HuH-7.5 (cell line): ENCODE measurements around the gene SLC44A1.

Experiments used
- DNase-seq: peaks from one replicate; pipeline ENCODE4 v3.0.0; 2011; ENCODE audit warnings: low spot score

SLC44A1 gene

GRCh38 chr9:105393576-105394344 lies 149.3 kb downstream of the SLC44A1 start:
- DNase-seq: no peak

DNA sequence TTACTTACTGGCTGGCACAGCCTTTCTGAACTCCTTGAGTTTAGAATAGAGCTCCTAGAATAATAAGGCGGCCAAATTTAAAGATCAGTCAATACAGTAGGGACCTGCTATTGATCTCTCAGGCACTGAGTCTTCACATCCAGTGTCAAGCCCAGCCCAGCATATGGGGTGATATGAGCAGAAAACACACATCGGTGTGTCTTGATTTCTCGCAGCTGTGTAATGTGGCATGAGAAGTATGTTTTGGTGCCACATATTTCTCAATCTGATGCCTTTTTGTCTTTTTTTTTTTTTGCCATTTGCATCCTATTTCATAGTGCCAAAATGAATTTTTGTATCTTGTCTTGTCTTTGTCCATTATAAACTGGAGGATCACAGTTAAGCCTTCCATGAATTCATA lies 152.0 kb downstream of the SLC44A1 start:
- DNase-seq: no peak

DNA sequence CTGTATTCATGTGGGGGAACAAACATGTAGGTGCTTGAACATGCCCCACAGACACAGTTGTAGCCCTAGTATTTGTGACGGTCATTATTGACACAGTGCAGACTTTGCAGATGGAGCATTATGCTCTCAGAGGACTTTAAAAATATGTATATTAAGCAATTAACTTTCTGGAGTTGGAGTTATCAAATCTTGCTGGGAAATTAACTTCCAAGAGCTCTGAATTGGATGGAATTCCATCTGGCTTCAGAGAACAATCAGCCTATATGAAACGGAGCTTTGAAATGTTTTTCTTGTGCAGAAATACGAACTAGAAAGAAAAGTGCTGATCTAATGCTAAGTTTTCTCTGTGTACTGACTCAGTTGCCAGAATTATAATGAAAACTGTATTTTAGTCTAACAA lies 152.4 kb downstream of the SLC44A1 start:
- DNase-seq: no peak

DNA sequence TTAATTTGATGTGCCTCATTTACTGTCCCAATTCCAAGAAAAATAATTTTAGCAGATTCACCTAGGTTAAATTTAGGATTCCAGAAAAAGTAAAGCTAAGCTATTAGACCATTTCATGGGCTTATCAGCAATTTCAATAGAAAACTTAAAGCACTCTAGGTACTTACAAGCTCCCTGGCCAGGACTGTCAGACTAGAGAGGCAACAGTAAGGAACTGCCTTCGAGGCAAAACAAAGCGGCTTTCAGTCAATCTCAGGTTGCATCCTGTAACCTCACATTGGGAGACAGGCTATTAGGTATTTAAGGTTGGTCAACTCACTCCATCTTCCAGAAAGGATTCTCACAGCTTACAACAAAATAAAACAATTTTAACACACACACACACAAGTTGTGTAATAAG lies 154.7 kb downstream of the SLC44A1 start:
- no peak for DNase-seq

- no peak for DNase-seq
Observed at GRCh38 chr9:105401651-105402050, 157.2 kb downstream of the SLC44A1 start.

DNA sequence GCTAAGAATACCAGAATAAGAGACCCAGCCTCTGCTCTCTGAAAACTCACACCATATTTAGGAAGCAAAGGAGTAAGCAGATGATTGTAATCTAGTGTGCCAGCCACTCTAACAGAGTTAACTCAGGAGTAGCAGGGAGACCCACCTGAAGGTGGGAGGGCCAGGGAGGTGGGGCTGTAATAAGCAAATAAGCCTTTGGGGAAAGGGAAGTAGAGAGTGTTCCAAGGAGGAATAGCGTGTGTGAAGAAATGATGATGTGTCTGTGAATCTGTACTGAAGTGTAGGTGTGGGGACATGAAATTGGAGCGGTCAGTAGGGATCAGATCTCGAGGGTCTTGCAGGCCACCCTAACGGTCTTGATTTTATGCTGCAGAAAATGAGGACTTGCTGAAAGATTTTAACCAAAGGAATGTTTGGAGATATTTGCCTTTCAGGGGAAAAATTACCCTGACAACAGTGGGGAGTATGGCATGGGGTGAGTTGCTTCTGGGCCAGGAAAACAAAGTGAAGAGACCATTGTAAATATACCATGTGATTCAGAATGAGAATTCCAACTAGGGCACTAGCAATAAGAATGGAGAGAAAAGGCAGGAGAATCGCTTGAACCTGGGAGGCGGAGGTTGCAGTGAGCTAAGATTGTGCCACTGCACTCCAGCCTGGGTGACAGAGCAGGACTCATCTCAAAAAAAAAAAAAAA lies 159.2 kb downstream of the SLC44A1 start:
- DNase-seq: no peak

- DNase-seq: no peak
Observed at GRCh38 chr9:105405514-105406131, 161.2 kb downstream of the SLC44A1 start.

- DNase-seq: no peak
Observed at GRCh38 chr9:105406369-105406768, 161.9 kb downstream of the SLC44A1 start.

GRCh38 chr9:105413525-105413924 lies 169.1 kb downstream of the SLC44A1 start:
- peak; percentile 29 for DNase-seq

DNA sequence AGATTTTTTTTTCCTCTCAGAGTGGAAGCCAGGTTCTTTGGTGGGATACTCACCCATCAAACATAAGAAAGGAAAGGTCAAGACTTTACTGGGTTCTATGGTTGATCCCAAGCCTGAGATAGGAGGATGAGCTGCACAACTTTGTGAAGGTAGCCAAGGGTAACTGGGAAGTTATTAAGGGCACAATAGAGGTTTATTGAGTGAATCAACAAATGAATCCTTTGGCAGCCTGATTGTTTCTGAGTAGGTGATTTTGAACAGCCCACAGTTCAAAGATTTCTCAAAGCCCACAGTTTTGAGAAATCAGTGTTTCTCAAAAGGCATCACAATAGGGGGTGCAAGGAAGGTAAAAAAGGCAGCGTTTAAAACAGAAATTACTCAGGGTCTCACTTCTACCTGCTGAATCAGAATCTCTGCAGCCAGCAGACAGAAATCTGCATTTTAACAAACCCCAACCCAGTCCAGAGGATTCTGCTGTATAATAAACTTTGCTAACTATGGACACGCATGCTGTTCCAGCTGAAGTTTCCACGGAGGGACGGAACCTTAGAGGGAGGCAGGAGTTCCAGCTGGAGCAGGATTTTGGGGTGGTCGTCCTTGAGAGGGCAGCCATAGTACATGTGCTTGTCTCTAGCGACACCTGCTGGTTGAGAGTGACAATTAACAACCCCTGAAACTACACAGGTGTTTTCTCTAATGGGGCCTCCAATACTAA lies 170.7 kb downstream of the SLC44A1 start:
- DNase-seq: peak; percentile 16

DNA sequence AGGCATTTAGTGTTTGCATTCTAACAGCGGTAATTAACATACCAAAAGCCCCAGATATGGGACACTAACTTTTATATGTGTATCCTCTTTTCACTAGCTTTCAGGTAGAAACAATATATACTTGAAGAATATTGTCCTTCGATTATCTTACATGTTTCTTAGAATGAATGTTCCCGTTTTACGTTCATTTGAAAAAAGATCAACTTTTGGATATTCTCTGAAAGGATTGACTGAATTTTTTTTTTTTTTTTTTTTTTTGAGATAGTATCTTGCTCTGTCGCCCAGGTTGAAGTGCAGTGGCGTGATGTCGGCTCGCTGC lies 171.2 kb downstream of the SLC44A1 start:
- no peak for DNase-seq

- no peak for DNase-seq
Observed at GRCh38 chr9:105416840-105417239, 172.4 kb downstream of the SLC44A1 start.

GRCh38 chr9:105418588-105419500 lies 174.4 kb downstream of the SLC44A1 start:
- peak; percentile 42 for DNase-seq

DNA sequence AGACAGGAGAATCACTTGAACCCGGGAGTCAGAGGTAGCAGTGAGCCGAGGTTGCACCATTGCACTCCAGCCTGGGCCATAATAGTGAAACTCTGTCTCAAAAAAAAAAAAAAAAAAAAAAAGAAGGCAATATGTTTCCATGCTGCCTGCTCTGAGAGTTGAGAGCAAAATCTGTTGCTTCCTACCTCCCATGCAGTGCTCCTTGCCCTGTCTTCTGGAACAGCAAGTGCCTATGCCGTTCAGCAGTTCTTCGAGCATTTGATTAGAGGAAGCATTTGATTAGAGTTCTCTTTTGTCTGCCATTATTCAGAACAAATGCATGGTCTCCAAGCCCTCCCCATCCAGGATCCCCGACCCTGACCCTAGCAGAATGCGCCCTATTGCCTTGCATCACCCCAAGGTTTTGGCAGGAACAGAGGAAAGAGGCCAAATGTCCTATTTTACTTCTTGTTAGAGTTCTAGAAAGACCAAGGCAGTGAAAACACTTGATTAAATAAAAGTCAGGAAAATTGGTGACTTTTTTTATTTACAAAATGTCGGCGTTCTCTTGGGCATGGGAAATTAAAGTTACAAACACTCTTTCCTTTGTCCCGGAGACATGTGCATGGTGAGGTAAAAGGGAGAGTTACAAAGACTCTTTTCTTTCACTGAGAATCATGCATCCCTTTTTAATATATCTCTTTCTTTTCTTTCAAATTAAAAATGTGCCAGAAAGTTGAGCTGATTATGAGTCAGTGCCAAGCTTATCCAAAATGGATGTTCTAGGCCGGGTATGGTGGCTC lies 175.6 kb downstream of the SLC44A1 start:
- no peak for DNase-seq

DNA sequence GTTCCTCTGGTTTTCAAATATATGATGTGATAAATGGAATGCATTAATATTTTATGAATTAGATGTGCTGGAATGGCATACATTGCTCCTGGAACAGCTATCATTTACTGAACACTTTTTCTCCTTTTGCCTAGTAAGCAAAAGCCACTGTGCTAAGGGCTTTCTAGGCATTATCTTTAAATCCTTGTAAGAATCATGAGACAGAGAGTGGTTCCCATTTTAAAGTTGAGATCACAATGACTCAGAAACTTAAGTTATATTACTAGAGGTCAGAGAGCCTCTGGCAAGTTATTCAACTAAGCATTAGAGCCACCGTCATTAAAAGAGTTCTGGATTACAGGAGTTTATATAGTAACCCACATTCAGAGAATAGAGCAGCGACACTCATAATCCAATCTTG lies 176.7 kb downstream of the SLC44A1 start:
- no peak for DNase-seq

DNA sequence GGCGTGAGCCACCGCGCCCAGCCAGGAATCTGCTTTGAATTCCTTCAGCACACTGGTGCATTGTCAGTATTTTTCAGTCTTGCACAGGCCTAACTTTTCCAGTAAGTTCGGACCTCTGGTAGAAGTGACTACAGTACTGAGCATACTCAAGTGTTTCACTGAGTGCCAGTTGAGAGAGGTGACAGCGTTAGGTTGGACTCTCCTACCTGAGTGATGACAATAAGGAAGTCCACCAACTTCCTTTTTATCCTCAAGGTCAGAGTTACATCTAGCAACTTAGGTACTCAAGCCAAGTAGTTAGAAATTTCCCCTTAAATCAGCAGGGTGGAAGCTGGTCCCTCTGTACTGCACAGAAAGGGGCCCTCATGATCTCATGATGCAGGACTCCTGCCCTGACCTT lies 177.4 kb downstream of the SLC44A1 start:
- DNase-seq: no peak

GRCh38 chr9:105425816-105426433 lies 181.5 kb downstream of the SLC44A1 start:
- DNase-seq: peak; percentile 20

- DNase-seq: no peak
Observed at GRCh38 chr9:105426657-105427056, 182.2 kb downstream of the SLC44A1 start.

DNA sequence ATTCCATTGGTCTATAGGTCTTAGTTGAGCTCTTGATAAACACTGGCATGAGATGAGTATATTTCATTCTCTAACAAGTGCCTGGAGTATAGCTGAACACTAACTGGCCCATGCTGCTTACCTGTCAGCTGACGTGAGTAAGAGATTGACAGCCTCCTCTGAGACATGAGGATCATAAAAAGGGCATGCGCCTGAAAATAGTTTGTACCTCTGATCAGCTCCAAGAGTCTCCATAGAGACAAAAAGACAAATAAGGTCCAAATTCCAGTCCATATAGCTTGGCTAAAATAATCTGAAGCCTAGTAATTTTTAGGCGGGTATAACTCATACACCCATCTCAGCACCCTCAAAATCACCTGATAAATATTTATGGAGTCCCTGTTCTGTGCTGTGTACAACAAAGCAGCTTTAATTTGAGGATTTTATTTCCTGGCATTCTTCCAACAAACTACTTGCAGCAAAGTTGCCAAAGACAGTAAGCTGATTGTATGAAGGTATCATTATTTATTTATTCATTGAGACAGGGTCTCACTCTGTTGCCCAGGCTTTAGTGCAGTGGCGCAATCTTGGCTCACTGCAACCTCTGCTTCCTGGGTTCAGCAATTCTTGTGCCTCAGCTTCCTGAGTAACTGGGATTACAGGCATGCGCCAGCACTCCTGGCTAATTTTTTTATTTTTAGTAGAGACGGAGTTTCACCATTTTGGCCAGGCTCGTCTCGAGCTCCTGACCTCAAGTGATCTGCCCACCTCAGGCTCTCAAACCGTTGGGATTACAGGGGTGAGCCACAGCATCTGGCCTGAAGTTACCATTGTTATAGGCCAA lies 187.2 kb downstream of the SLC44A1 start:
- DNase-seq: no peak
